A673 (cell line): ENCODE data around the gene TMEM88. TPM values are rescaled to one million over a fixed set of nuclear protein-coding genes. Genes with fewer than 3 reads are reported as not detected.
"Not testable (repeated sequence)": the region's sequence is repeated elsewhere in the genome, so short reads cannot be mapped to it uniquely, and the experiment has no call there.

Experiments
- BruUV-seq: library from RNA; stranded (reverse); fragments of 400-500 nt; replicated peaks from 2 replicates; lab custom pipeline; 2021; lab: Mats Ljungman, UMichigan
- CTCF ChIA-PET: fragments of 300-600 bp; sonication (Branson Sonifier 250); formaldehyde crosslinking; loops from one replicate; lab custom pipeline; 2022; ENCODE audit warnings: antibody characterized with exemption; lab: Charles Lee
- POLR2A ChIA-PET: fragments of 300-600 bp; sonication (Branson Sonifier 250); formaldehyde crosslinking; loops from one replicate; lab custom pipeline; 2022; ENCODE audit warnings: antibody characterized with exemption; ENCODE audit not compliant: low non-redundant PET; lab: Charles Lee
- DNase-seq: peaks from one replicate; pipeline ENCODE4 v3.0.0-alpha.2; 2015; ENCODE audit warnings: low spot score
- H3K27ac ChIP-seq: fragments of 200-600 bp; sonication (generic); 2 replicates; pipeline ENCODE4 v1.5.1; 2016; ENCODE audit warnings: mixed run types, low read depth, mild to moderate bottlenecking, mixed read lengths, antibody characterized with exemption, low read length; ENCODE audit not compliant: poor library complexity, severe bottlenecking
- H3K27me3 ChIP-seq: fragments of 200-600 bp; sonication (generic); replicated peaks from 2 replicates; pipeline ENCODE4 v1.6.1; 2017; ENCODE audit warnings: mixed run types, low read depth, mild to moderate bottlenecking, mixed read lengths, antibody characterized with exemption, low read length; ENCODE audit not compliant: insufficient read depth, poor library complexity
- H3K36me3 ChIP-seq: fragments of 200-600 bp; sonication (generic); 2 replicates; pipeline ENCODE4 v1.6.1; 2016; ENCODE audit warnings: mixed run types, mild to moderate bottlenecking, mixed read lengths, antibody characterized with exemption, low read length; ENCODE audit not compliant: insufficient read depth, poor library complexity, severe bottlenecking
- H3K4me1 ChIP-seq: fragments of 200-600 bp; sonication (generic); 2 replicates; pipeline ENCODE4 v1.6.1; 2017; ENCODE audit warnings: mixed run types, mild to moderate bottlenecking, mixed read lengths, antibody characterized with exemption, low read length; ENCODE audit not compliant: insufficient read depth, poor library complexity, severe bottlenecking
- H3K4me3 ChIP-seq: fragments of 200-600 bp; sonication (generic); 2 replicates; pipeline ENCODE4 v1.5.1; 2016; ENCODE audit warnings: low read depth, mixed run types, mild to moderate bottlenecking, mixed read lengths, low read length; ENCODE audit not compliant: poor library complexity, severe bottlenecking
- H3K9me3 ChIP-seq: fragments of 200-600 bp; sonication (generic); 2 replicates; pipeline ENCODE4 v1.6.1; 2016; ENCODE audit warnings: mixed run types, low read depth, mild to moderate bottlenecking, mixed read lengths, antibody characterized with exemption, low read length; ENCODE audit not compliant: poor library complexity, severe bottlenecking
- EZH2 ChIP-seq: fragments of 200-600 bp; sonication (generic); IDR thresholded peaks from 2 replicates; pipeline ENCODE4 v1.6.1; 2017; ENCODE audit warnings: borderline replicate concordance, low read depth, mild to moderate bottlenecking, mixed read lengths, antibody characterized with exemption, low read length; ENCODE audit not compliant: poor library complexity, severe bottlenecking
- intact Hi-C: fragments of 100-400 bp; cut with micrococcal nuclease; formaldehyde crosslinking; loops from one replicate; pipeline ENCODE4 v1.10.0; 2022; ENCODE audit not compliant: unreplicated experiment
- total RNA-seq: library from RNA; stranded (reverse); gene quantifications from 2 replicates; pipeline ENCODE4 v1.2.3, GENCODE V29; 2021
- TF ChIP-seq, protein P1 (sequence below): fragments of 300-800, 200-600 bp; sonication (generic); conservative IDR thresholded peaks from 2 replicates; pipeline ENCODE4 v1.5.1; 2017; ENCODE audit warnings: low read depth, mild to moderate bottlenecking, antibody characterized with exemption, low read length, moderate library complexity, mixed read lengths

The TMEM88 gene
- total RNA-seq, 1 experiment from 2014 or later, result 1.7 TPM

DNA sequence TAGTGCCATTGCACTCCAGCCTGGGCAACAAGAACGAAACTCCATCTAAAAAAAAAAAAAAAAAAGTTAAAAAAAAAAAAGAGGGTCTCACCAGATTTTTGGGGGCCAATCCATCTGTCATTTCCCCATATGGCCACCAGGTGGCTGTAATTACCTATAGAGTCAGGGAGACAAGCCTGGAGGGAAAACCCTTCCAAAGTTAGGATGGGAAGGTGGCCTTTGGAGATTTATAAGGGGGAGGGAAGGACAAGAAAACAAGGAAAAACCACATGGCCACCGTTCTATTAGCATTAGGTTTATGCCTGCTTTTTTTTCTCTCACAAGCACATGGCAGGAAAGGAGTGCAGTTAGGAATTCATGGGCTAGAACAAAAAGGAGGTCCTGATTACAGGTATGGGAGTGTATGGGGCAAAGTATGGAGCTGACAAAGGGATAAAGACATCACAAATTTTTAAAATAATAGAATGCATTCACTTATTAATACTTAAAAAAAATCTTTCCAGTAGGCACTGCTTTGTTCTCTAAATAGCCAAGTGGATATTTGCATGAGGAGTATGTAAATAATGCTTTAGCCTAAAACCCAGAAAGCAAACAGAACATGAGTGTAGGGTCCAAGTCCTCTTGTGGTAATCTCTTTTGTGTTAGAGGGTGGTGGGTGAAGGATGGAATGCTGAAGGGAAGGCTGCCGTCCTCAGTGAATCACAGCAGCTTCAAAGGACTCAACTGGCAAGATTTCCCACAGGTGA is 8.0 kb downstream of the TMEM88 start:
- POLR2A ChIA-PET, result no interaction called here
- no peak overlapping the region for H3K4me3 ChIP-seq
- no TSS peak for BruUV-seq
- no peaks in the 10 kb centered on the region for H3K36me3 ChIP-seq
- TF ChIP-seq EZH2, result no peak
- TF ChIP-seq, protein P1, sequence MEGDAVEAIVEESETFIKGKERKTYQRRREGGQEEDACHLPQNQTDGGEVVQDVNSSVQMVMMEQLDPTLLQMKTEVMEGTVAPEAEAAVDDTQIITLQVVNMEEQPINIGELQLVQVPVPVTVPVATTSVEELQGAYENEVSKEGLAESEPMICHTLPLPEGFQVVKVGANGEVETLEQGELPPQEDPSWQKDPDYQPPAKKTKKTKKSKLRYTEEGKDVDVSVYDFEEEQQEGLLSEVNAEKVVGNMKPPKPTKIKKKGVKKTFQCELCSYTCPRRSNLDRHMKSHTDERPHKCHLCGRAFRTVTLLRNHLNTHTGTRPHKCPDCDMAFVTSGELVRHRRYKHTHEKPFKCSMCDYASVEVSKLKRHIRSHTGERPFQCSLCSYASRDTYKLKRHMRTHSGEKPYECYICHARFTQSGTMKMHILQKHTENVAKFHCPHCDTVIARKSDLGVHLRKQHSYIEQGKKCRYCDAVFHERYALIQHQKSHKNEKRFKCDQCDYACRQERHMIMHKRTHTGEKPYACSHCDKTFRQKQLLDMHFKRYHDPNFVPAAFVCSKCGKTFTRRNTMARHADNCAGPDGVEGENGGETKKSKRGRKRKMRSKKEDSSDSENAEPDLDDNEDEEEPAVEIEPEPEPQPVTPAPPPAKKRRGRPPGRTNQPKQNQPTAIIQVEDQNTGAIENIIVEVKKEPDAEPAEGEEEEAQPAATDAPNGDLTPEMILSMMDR, result peak; percentile 74
- intact Hi-C loops, result loop anchor here (1.0 to 5.0 kb wide), 4 partner anchors 34 to 194 kb away; no protein-coding TSS in a partner anchor
- CTCF ChIA-PET, result interaction anchor here (0.7 to 1.4 kb wide), 5 partner anchors 28 to 256 kb away, joined by 3 to 11 read pairs (median 6); no protein-coding TSS in a partner anchor
- H3K27me3 ChIP-seq, result no peaks in the 10 kb centered on the region
- H3K27ac ChIP-seq, result no peak overlapping the region
- peak; percentile 80 for DNase-seq
- H3K9me3 ChIP-seq, result no peaks in the 10 kb centered on the region
- peaks cover 12% of the 10 kb centered on the region for H3K4me1 ChIP-seq

DNA sequence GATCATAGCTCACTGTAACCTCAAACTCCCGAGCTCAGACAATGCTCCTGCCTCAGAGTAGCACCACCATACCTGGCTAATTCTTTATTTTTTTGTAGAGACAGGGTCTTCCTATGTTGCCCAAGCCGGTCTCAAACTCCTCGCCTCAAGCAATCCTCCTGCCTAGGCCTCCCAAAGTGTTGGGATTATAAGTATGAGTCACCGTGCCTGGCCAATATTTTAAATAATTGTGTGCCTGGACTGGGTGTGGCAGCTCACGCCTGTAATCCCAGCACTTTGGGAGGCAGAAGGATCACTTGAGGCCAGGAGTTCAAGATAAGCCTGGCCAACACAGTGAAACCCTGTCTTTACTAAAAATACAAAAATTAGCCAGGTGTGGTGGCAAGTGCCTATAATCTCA is 9.5 kb downstream of the TMEM88 start:
- DNase-seq, POLR2A ChIA-PET, BruUV-seq, H3K4me3 ChIP-seq, H3K4me1 ChIP-seq, H3K27me3 ChIP-seq, H3K9me3 ChIP-seq, CTCF ChIA-PET, H3K36me3 ChIP-seq, H3K27ac ChIP-seq: not testable (repeated sequence)
- intact Hi-C loops, result loop anchor here (5.0 kb wide), 2 partner anchors 33 to 193 kb away; no protein-coding TSS in a partner anchor

DNA sequence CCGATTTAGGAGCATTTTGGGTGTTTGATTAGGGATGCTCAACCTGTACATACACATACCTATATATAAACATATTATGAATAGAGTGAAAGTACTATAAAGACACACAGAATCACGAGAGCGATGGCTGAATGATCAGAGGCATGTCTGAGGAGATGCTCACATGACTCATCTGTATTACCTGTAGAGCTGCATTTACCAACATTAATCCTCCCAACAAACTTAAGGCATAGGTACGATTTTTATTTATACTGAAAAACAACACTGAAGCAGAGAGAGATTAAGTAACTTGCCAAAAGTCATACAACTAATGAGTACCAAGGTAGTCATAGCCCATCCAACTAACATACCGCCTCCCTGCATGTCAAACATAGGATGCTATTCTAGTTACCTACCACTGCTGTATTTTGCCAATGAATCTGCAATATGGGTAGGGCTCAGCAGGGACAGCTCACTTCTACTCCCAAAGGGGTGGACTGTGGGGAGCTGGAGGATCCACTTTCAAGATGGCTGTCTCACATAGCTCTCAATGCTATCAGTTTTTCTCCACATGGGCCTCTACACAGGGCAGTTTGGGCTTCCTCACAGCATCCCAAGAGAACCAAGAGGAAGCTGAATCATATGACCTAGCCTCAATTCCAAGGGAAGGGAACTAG is 10.3 kb downstream of the TMEM88 start:
- Histone ChIP-seq H3K4me3 (no peak overlapping the region), H3K36me3 (no peaks in the 10 kb centered on the region), H3K4me1 (peaks cover 4% of the 10 kb centered on the region), H3K27ac (no peak overlapping the region), H3K9me3 (no peaks in the 10 kb centered on the region), H3K27me3 (no peaks in the 10 kb centered on the region)
- POLR2A ChIA-PET, result interaction anchor here (0.6 kb wide), 1 partner anchor 241 kb away, joined by 19 read pairs; no protein-coding TSS in a partner anchor
- intact Hi-C loops, result loop anchor here (5.0 kb wide), 2 partner anchors 32 to 192 kb away; no protein-coding TSS in a partner anchor
- CTCF ChIA-PET, result interaction anchor here (0.6 kb wide), 2 partner anchors 14 to 33 kb away, joined by 3 to 4 read pairs; no protein-coding TSS in a partner anchor
- BruUV-seq, result no TSS peak
- no peak for TF ChIP-seq EZH2
- TF ChIP-seq, protein P1, result no peak
- DNase-seq, result no peak
